ENCODE measurements around the gene OBI1. TPM values are rescaled to one million over a fixed set of nuclear protein-coding genes. Genes with fewer than 3 reads are reported as not detected.

Gene OBI1
- total RNA-seq, 1 experiment from 2014 or later: 14.0 TPM

DNA sequence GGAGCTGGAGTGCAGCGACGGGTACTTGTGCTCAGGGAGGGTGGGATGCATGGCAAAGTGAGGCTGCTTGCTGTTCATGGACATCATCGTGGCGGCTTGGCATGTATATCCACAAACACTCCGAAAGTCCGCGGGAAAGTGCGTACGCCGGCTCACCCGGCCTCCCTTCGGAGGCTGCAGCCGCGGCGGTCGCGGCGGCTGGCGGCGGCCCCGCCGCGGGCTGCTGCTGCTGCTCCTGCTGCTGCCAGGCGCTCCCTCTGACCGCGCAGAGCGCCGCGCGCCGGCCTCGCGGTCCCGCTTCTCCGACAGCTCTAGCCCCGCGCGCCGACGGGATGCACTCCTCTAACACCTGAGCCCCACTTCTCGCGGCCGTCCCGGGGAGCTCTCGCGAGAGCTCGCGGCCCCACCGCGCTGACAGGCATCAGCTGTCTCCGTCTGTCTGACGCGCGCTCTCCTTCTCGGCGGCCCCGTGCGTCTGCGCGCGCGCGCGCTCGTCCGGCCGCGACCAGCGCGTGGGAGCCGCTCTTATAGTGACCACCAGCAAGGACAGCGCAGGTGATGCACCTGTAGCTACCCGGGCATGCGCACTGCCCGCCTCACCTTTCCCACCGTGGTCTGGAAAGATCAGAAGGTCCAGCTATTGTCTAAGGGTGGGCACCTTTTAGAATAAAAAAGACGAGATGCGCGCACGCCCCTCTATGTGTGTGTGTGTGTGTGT is 55.6 kb downstream of the OBI1 start, which contains the start of gene POU4F1:
Gene POU4F1 (minus strand): TSS at position 313 of the 718 bp plus-strand sequence. CDS start 226 bp downstream, at position 87.
- Histone ChIP-seq H3K79me2 (ENCODE audit: insufficient read depth, low read length) (no peaks in the 10 kb centered on the region), H3K36me3 (ENCODE audit: control insufficient read depth in 1 of 2, insufficient read depth in 2 of 2, low read length in 2 of 2) (no peaks in the 10 kb centered on the region), H3K9me2 (ENCODE audit: insufficient read depth) (no peaks in the 10 kb centered on the region), H4K20me1 (ENCODE audit: insufficient read depth) (no peaks in the 10 kb centered on the region), H3K4me3 (replicated peaks in 1 of 2; ENCODE audit: low read depth in 1 of 2, low read length in 2 of 2) (no peak within 1 kb of the TSS), H3K9me3 (ENCODE audit: control insufficient read depth in 1 of 2, insufficient read depth in 1 of 2, low read depth in 1 of 2, low read length in 2 of 2) (no peaks in the 10 kb centered on the region), H3K27ac (ENCODE audit: low read depth, low read length) (no peak within 1 kb of the TSS), H3K9ac (ENCODE audit: low read length) (no peak within 1 kb of the TSS), H3K27me3 (ENCODE audit: insufficient read depth, low read length) (peaks cover 23% of the 10 kb centered on the region), H2AFZ (ENCODE audit: low read depth, low read length, poor library complexity, severe bottlenecking) (no peak within 1 kb of the TSS), H3K4me1 (ENCODE audit: control insufficient read depth in 1 of 2, insufficient read depth in 2 of 2, low read length in 2 of 2) (no peaks in the 10 kb centered on the region), H3K4me2 (ENCODE audit: low read length) (no peak within 1 kb of the TSS)
- TF ChIP-seq ZNF274 (IDR thresholded peaks at IDR 0.05; ENCODE audit: low read depth, low read length) (no peak), POLR2A (IDR thresholded peaks at IDR 0.05; ENCODE audit: borderline replicate concordance, extremely low read depth, insufficient read depth, insufficient read length) (no peak), EZH2 (IDR thresholded peaks at IDR 0.05) (no peak), FOSL1 (IDR thresholded peaks at IDR 0.05; ENCODE audit: low read depth) (no peak), SIN3A (IDR thresholded peaks at IDR 0.05; ENCODE audit: low read depth) (no peak), SP1 (IDR thresholded peaks at IDR 0.05; ENCODE audit: low read depth) (no peak)
- TF ChIP-seq, protein P1, sequence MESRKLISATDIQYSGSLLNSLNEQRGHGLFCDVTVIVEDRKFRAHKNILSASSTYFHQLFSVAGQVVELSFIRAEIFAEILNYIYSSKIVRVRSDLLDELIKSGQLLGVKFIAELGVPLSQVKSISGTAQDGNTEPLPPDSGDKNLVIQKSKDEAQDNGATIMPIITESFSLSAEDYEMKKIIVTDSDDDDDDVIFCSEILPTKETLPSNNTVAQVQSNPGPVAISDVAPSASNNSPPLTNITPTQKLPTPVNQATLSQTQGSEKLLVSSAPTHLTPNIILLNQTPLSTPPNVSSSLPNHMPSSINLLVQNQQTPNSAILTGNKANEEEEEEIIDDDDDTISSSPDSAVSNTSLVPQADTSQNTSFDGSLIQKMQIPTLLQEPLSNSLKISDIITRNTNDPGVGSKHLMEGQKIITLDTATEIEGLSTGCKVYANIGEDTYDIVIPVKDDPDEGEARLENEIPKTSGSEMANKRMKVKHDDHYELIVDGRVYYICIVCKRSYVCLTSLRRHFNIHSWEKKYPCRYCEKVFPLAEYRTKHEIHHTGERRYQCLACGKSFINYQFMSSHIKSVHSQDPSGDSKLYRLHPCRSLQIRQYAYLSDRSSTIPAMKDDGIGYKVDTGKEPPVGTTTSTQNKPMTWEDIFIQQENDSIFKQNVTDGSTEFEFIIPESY (IDR thresholded peaks at IDR 0.05; ENCODE audit: extremely low read depth, insufficient replicate concordance, low read length): no peak
- TF ChIP-seq, protein P2, sequence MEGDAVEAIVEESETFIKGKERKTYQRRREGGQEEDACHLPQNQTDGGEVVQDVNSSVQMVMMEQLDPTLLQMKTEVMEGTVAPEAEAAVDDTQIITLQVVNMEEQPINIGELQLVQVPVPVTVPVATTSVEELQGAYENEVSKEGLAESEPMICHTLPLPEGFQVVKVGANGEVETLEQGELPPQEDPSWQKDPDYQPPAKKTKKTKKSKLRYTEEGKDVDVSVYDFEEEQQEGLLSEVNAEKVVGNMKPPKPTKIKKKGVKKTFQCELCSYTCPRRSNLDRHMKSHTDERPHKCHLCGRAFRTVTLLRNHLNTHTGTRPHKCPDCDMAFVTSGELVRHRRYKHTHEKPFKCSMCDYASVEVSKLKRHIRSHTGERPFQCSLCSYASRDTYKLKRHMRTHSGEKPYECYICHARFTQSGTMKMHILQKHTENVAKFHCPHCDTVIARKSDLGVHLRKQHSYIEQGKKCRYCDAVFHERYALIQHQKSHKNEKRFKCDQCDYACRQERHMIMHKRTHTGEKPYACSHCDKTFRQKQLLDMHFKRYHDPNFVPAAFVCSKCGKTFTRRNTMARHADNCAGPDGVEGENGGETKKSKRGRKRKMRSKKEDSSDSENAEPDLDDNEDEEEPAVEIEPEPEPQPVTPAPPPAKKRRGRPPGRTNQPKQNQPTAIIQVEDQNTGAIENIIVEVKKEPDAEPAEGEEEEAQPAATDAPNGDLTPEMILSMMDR (IDR thresholded peaks at IDR 0.05 in 2 of 3, conservative IDR thresholded peaks at IDR 0.05 in 1 of 3; ENCODE audit: borderline replicate concordance in 1 of 3, insufficient read depth in 1 of 3, low read depth in 2 of 3, low read length in 2 of 3): no peak
- BruUV-seq (replicated peaks): no TSS peak
- ChIA-PET POLR2A (no interaction called here), RAD21 (ENCODE audit: low non-redundant PET in 1 of 2, low total read pairs in 2 of 2, uncharacterized antibody in 2 of 2, unreplicated experiment in 2 of 2) (no interaction called here), CTCF (no interaction called here)
- intact Hi-C loops (cut with micrococcal nuclease): no loop called here
- ATAC-seq (no peak), DNase-seq (ENCODE audit: low read depth, low spot score) (no peak)
